GM21447 (cell line): Measurements from ENCODE around the gene STK32B.
"Not testable (repeated sequence)": the region's sequence is repeated elsewhere in the genome, so short reads cannot be mapped to it uniquely, and the experiment has no call there.

ENCODE experiments used
- ATAC-seq: cut with Tn5 transposase; IDR thresholded peaks from one replicate; pipeline ENCODE4 v1.9.1; 2021; ENCODE audit not compliant: unreplicated experiment

STK32B gene

GRCh38 chr4:5051278-5052203, at the start of gene STK32B:
STK32B (plus strand) TSS chr4:5051480.
- ATAC-seq, result no peak

- not testable (repeated sequence) for ATAC-seq
Measured at GRCh38 chr4:5001641-5002040, 49.6 kb upstream of the STK32B start.

GRCh38 chr4:5003372-5003857, 47.9 kb upstream of the STK32B start:
- no peak for ATAC-seq

GRCh38 chr4:5003918-5004317, 47.4 kb upstream of the STK32B start:
- ATAC-seq, result no peak

GRCh38 chr4:5004496-5004895, 46.8 kb upstream of the STK32B start:
- ATAC-seq, result no peak

- ATAC-seq, result not testable (repeated sequence)
Measured at GRCh38 chr4:5006932-5007331, 44.3 kb upstream of the STK32B start.

GRCh38 chr4:5009796-5010195, 41.5 kb upstream of the STK32B start:
- ATAC-seq, result no peak

- ATAC-seq, result no peak
Measured at GRCh38 chr4:5010984-5011383, 40.3 kb upstream of the STK32B start.

GRCh38 chr4:5012244-5012898, 38.9 kb upstream of the STK32B start:
- no peak for ATAC-seq

- ATAC-seq, result no peak
Measured at GRCh38 chr4:5012958-5013357, 38.3 kb upstream of the STK32B start.

GRCh38 chr4:5014007-5014682, 37.1 kb upstream of the STK32B start:
- no peak for ATAC-seq

GRCh38 chr4:5018096-5018495, 33.2 kb upstream of the STK32B start:
- no peak for ATAC-seq

GRCh38 chr4:5018603-5019002, 32.7 kb upstream of the STK32B start:
- no peak for ATAC-seq

GRCh38 chr4:5019274-5019673, 32.0 kb upstream of the STK32B start, which contains the start of gene CYTL1:
CYTL1 (minus strand) TSS chr4:5019458; CDS start chr4:5019445, 13 bp downstream.
- ATAC-seq, result no peak

- ATAC-seq, result no peak
Measured at GRCh38 chr4:5019796-5020195, 31.5 kb upstream of the STK32B start.

GRCh38 chr4:5020341-5020740, 30.9 kb upstream of the STK32B start:
- ATAC-seq, result no peak

GRCh38 chr4:5021546-5021945, 29.7 kb upstream of the STK32B start:
- ATAC-seq, result no peak

- ATAC-seq, result no peak
Measured at GRCh38 chr4:5024673-5025072, 26.6 kb upstream of the STK32B start.

- no peak for ATAC-seq
Measured at GRCh38 chr4:5026371-5026770, 24.9 kb upstream of the STK32B start.

GRCh38 chr4:5027346-5027745, 23.9 kb upstream of the STK32B start:
- no peak for ATAC-seq

GRCh38 chr4:5028480-5028879, 22.8 kb upstream of the STK32B start:
- no peak for ATAC-seq
